NCI-H748 (cell line): ENCODE results near the gene SSTR4.
"Not testable (repeated sequence)": the region's sequence is repeated elsewhere in the genome, so short reads cannot be mapped to it uniquely, and the experiment has no call there.

Source experiments
- DNase-seq: peaks from one replicate; lab custom pipeline; 2025; ENCODE audit not compliant: unreplicated experiment; lab: John Stamatoyannopoulos, UW

Gene SSTR4

GRCh38 chr20:23018432-23018831 lies 16.7 kb upstream of the SSTR4 start:
- no peak for DNase-seq

- no peak for DNase-seq
Measured at GRCh38 chr20:23018941-23019340, 16.2 kb upstream of the SSTR4 start.

- DNase-seq: no peak
Measured at GRCh38 chr20:23019403-23019802, 15.7 kb upstream of the SSTR4 start.

- no peak for DNase-seq
Measured at GRCh38 chr20:23020230-23021018, 14.7 kb upstream of the SSTR4 start.

- peak; percentile 42 for DNase-seq
Measured at GRCh38 chr20:23021541-23021940, 13.6 kb upstream of the SSTR4 start.

- DNase-seq: no peak
Measured at GRCh38 chr20:23021951-23022350, 13.2 kb upstream of the SSTR4 start.

- no peak for DNase-seq
Measured at GRCh38 chr20:23022849-23023248, 12.3 kb upstream of the SSTR4 start.

- DNase-seq: no peak
Measured at GRCh38 chr20:23023621-23024177, 11.4 kb upstream of the SSTR4 start.

GRCh38 chr20:23024701-23025100 lies 10.4 kb upstream of the SSTR4 start:
- no peak for DNase-seq

- DNase-seq: not testable (repeated sequence)
Measured at GRCh38 chr20:23025503-23025902, 9.6 kb upstream of the SSTR4 start.

- DNase-seq: no peak
Measured at GRCh38 chr20:23027721-23028120, 7.4 kb upstream of the SSTR4 start.

GRCh38 chr20:23028392-23028791 lies 6.7 kb upstream of the SSTR4 start:
- DNase-seq: no peak

GRCh38 chr20:23029324-23029723 lies 5.8 kb upstream of the SSTR4 start:
- no peak for DNase-seq

GRCh38 chr20:23031346-23031745 lies 3.8 kb upstream of the SSTR4 start:
- no peak for DNase-seq

- no peak for DNase-seq
Measured at GRCh38 chr20:23032056-23032749, 2.9 kb upstream of the SSTR4 start.

- no peak for DNase-seq
Measured at GRCh38 chr20:23032750-23033078, 2.4 kb upstream of the SSTR4 start.

- no peak for DNase-seq
Measured at GRCh38 chr20:23033918-23034317, 1.2 kb upstream of the SSTR4 start.

- no peak for DNase-seq
Measured at GRCh38 chr20:23035731-23036130, 619 bp downstream of the SSTR4 start.

- DNase-seq: no peak
Measured at GRCh38 chr20:23036371-23036770, 1.3 kb downstream of the SSTR4 start.

- DNase-seq: peak; percentile 18
Measured at GRCh38 chr20:23037017-23037481, 1.9 kb downstream of the SSTR4 start.

- DNase-seq: no peak
Measured at GRCh38 chr20:23039136-23039875, 4.2 kb downstream of the SSTR4 start.
